HL-60 (cell line): Measurements from ENCODE around the gene ZPLD1.

Experiments used
- POLR2AphosphoS5 ChIP-seq: IDR thresholded peaks from 2 replicates; pipeline ENCODE4 v1.6.1; 2012; ENCODE audit warnings: low read depth
- TF ChIP-seq, protein P1 (sequence below): IDR thresholded peaks from one replicate; pipeline ENCODE4 v1.5.1; 2011; ENCODE audit warnings: low read length, control low read depth, inconsistent platforms; ENCODE audit not compliant: insufficient read depth
- TF ChIP-seq, protein P2 (sequence below): IDR thresholded peaks from 2 replicates; pipeline ENCODE4 v1.6.1; 2012; ENCODE audit warnings: low read depth; ENCODE audit not compliant: insufficient replicate concordance

GRCh38 chr3:102398176-102398575 lies 36.6 kb upstream of the ZPLD1 start:
- TF ChIP-seq, protein P1, sequence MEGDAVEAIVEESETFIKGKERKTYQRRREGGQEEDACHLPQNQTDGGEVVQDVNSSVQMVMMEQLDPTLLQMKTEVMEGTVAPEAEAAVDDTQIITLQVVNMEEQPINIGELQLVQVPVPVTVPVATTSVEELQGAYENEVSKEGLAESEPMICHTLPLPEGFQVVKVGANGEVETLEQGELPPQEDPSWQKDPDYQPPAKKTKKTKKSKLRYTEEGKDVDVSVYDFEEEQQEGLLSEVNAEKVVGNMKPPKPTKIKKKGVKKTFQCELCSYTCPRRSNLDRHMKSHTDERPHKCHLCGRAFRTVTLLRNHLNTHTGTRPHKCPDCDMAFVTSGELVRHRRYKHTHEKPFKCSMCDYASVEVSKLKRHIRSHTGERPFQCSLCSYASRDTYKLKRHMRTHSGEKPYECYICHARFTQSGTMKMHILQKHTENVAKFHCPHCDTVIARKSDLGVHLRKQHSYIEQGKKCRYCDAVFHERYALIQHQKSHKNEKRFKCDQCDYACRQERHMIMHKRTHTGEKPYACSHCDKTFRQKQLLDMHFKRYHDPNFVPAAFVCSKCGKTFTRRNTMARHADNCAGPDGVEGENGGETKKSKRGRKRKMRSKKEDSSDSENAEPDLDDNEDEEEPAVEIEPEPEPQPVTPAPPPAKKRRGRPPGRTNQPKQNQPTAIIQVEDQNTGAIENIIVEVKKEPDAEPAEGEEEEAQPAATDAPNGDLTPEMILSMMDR = no peak
- TF ChIP-seq, protein P2, sequence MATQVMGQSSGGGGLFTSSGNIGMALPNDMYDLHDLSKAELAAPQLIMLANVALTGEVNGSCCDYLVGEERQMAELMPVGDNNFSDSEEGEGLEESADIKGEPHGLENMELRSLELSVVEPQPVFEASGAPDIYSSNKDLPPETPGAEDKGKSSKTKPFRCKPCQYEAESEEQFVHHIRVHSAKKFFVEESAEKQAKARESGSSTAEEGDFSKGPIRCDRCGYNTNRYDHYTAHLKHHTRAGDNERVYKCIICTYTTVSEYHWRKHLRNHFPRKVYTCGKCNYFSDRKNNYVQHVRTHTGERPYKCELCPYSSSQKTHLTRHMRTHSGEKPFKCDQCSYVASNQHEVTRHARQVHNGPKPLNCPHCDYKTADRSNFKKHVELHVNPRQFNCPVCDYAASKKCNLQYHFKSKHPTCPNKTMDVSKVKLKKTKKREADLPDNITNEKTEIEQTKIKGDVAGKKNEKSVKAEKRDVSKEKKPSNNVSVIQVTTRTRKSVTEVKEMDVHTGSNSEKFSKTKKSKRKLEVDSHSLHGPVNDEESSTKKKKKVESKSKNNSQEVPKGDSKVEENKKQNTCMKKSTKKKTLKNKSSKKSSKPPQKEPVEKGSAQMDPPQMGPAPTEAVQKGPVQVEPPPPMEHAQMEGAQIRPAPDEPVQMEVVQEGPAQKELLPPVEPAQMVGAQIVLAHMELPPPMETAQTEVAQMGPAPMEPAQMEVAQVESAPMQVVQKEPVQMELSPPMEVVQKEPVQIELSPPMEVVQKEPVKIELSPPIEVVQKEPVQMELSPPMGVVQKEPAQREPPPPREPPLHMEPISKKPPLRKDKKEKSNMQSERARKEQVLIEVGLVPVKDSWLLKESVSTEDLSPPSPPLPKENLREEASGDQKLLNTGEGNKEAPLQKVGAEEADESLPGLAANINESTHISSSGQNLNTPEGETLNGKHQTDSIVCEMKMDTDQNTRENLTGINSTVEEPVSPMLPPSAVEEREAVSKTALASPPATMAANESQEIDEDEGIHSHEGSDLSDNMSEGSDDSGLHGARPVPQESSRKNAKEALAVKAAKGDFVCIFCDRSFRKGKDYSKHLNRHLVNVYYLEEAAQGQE = no peak
- TF ChIP-seq POLR2AphosphoS5 = no peak
